ENCODE results near the gene CTNNBL1.
"Not testable (repeated sequence)": the region's sequence is repeated elsewhere in the genome, so short reads cannot be mapped to it uniquely, and the experiment has no call there.

Gene CTNNBL1

GRCh38 chr20:37711001-37711400 is 17.2 kb downstream of the CTNNBL1 start:
- Mint-ChIP-seq H3K36me3 (peaks cover 24% of the 10 kb centered on the region), H3K4me3 (no peak overlapping the region), H3K9me3 (no peaks in the 10 kb centered on the region), H3K27me3 (no peaks in the 10 kb centered on the region), H3K27ac (no peak overlapping the region), H3K4me1 (peaks cover 32% of the 10 kb centered on the region)
- DNase-seq (ENCODE audit: low spot score in 2 of 2) (no peak), ATAC-seq (ENCODE audit: low read depth) (no peak)

- H3K27me3 Mint-ChIP-seq, result no peaks in the 10 kb centered on the region
- peaks cover 27% of the 10 kb centered on the region for H3K36me3 Mint-ChIP-seq
- H3K27ac Mint-ChIP-seq, result no peak overlapping the region
- H3K4me1 Mint-ChIP-seq, result peaks cover 31% of the 10 kb centered on the region
- no peak overlapping the region for H3K4me3 Mint-ChIP-seq
- DNase-seq (ENCODE audit: low spot score in 2 of 2), result no peak
- ATAC-seq (ENCODE audit: low read depth), result no peak
- H3K9me3 Mint-ChIP-seq, result no peaks in the 10 kb centered on the region
Observed at GRCh38 chr20:37711994-37712964, 18.4 kb downstream of the CTNNBL1 start.

- H3K27ac Mint-ChIP-seq, result no peak overlapping the region
- H3K4me3 Mint-ChIP-seq, result no peak overlapping the region
- H3K4me1 Mint-ChIP-seq, result peaks cover 25% of the 10 kb centered on the region
- no peaks in the 10 kb centered on the region for H3K27me3 Mint-ChIP-seq
- H3K36me3 Mint-ChIP-seq, result peaks cover 22% of the 10 kb centered on the region
- no peaks in the 10 kb centered on the region for H3K9me3 Mint-ChIP-seq
- DNase-seq (ENCODE audit: low spot score in 2 of 2) (no peak), ATAC-seq (ENCODE audit: low read depth) (no peak)
Observed at GRCh38 chr20:37713396-37713795, 19.6 kb downstream of the CTNNBL1 start.

GRCh38 chr20:37714978-37715672 is 21.3 kb downstream of the CTNNBL1 start:
- DNase-seq (ENCODE audit: low spot score in 2 of 2) (no peak), ATAC-seq (ENCODE audit: low read depth) (no peak)
- Mint-ChIP-seq H3K27ac (no peak overlapping the region), H3K27me3 (no peaks in the 10 kb centered on the region), H3K36me3 (peaks cover 18% of the 10 kb centered on the region), H3K9me3 (no peaks in the 10 kb centered on the region), H3K4me1 (peaks cover 21% of the 10 kb centered on the region), H3K4me3 (no peak overlapping the region)

GRCh38 chr20:37721751-37722150 is 27.9 kb downstream of the CTNNBL1 start:
- Mint-ChIP-seq H3K36me3 (peaks cover 20% of the 10 kb centered on the region), H3K27me3 (no peaks in the 10 kb centered on the region), H3K27ac (no peak overlapping the region), H3K4me3 (no peak overlapping the region), H3K9me3 (peaks cover 6% of the 10 kb centered on the region), H3K4me1 (peaks cover 7% of the 10 kb centered on the region)
- DNase-seq (ENCODE audit: low spot score in 2 of 2), result no peak
- ATAC-seq (ENCODE audit: low read depth), result no peak

DNA sequence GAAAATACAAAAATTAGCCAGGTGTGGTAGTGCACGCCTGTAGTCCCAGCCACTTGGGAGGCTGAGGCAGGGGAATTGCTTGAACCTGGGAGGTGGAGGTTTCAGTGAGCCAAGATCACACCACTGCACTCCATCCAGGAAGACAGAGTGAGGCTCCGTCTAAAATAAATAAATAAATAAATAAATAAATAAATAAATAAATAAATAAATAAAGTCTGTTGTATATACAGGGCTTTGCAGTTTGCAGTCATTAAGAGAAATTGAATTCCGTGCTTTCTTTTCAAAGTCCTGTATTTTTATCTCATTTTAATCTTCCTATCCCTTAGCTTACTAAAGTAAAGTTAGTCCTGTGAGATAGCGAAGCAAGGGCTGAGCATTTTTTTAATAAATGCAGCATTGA is 28.5 kb downstream of the CTNNBL1 start:
- H3K4me1 Mint-ChIP-seq; H3K9me3 Mint-ChIP-seq; H3K4me3 Mint-ChIP-seq; DNase-seq (ENCODE audit: low spot score in 2 of 2); H3K27ac Mint-ChIP-seq; ATAC-seq (ENCODE audit: low read depth); H3K27me3 Mint-ChIP-seq: not testable (repeated sequence)
- peaks cover 17% of the 10 kb centered on the region for H3K36me3 Mint-ChIP-seq

DNA sequence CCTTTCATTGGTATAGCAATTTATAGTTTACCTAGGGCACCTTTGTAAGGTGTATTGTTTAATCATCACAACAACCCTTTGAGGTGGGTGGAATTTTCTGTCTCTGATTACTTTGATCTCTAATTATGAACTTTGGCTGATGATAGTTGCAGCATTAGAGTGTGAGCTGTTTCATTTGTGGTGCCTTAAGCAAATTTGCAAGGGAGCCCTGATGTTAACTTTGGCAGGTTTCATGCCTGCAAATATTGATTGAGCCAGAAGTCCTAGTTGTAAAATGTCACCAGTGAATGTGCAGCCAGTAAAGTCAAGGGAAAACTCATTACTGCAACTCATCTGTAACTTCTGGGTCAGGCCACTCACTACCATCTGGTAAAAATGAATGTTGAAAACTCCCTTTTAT is 29.8 kb downstream of the CTNNBL1 start:
- Mint-ChIP-seq H3K9me3 (peaks cover 6% of the 10 kb centered on the region), H3K4me3 (no peak overlapping the region), H3K27ac (no peak overlapping the region), H3K4me1 (peaks cover 14% of the 10 kb centered on the region), H3K36me3 (peaks cover 20% of the 10 kb centered on the region), H3K27me3 (no peaks in the 10 kb centered on the region)
- ATAC-seq (ENCODE audit: low read depth) (no peak), DNase-seq (ENCODE audit: low spot score in 2 of 2) (no peak)

DNA sequence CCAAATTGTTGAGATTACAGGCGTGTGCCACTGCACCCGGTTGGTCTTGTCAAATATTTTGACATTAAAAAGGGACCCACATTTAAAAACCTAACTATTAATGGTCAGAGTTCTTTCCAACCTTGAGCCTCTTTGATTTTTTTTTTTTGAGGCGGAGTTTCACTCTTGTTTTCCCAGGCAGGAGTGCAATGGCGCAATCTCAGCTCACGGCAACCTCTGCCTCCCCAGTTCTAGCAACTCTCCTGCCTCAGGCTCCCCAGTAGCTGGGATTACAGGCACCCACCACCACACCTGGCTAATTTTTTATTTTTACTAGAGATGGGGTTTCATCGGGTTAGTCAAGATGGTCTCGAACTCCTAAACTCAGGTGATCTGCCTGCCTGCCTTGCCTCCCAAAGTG is 31.3 kb downstream of the CTNNBL1 start:
- H3K4me3 Mint-ChIP-seq, result no peak overlapping the region
- no peak overlapping the region for H3K27ac Mint-ChIP-seq
- peaks cover 12% of the 10 kb centered on the region for H3K4me1 Mint-ChIP-seq
- H3K9me3 Mint-ChIP-seq, result peaks cover 6% of the 10 kb centered on the region
- peaks cover 20% of the 10 kb centered on the region for H3K36me3 Mint-ChIP-seq
- ATAC-seq (ENCODE audit: low read depth) (no peak), DNase-seq (ENCODE audit: low spot score in 2 of 2) (no peak)
- H3K27me3 Mint-ChIP-seq, result no peaks in the 10 kb centered on the region

DNA sequence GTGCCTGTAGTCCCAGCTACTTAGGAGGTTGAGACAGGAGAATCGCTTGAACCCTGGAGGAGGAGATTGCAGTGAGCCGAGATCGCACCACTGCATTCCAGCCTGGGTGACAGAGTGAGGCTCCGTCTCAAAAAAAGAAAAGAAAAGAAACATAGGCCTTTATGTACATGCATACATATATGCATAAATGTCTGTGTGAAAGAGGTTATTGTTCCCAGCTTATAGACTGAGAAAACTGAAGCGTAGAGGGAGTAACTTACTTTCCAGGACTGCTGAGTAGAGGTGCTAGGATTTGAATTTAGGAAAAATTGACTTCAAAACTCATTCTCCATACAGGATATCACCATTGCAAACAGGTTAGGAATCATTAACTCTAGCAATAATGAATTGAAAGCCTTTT is 32.0 kb downstream of the CTNNBL1 start:
- Mint-ChIP-seq H3K36me3 (peaks cover 18% of the 10 kb centered on the region), H3K27me3 (no peaks in the 10 kb centered on the region), H3K4me1 (peaks cover 12% of the 10 kb centered on the region), H3K27ac (no peak overlapping the region), H3K9me3 (peaks cover 6% of the 10 kb centered on the region), H3K4me3 (no peak overlapping the region)
- ATAC-seq (ENCODE audit: low read depth) (no peak), DNase-seq (ENCODE audit: low spot score in 2 of 2) (no peak)

DNA sequence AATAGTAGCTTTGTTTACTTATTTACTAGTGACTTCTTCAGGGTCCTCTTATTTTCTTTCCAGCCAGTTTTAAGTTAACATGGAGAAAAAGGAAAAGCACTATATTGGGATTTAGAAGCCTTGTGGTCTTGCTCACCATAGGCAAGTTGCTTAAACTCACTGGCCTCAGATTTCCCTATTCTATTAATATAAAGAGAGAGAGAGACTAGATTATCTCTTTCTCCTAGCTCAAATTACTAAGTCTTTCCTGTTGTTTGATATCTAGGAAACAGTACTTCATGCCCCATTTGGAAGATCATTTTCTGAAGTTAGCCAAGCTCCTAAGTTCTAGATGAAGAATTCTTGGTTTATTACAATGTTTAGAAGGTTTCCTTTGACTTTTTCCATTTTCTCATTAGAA is 32.5 kb downstream of the CTNNBL1 start:
- Mint-ChIP-seq H3K9me3 (peaks cover 5% of the 10 kb centered on the region), H3K27me3 (no peaks in the 10 kb centered on the region), H3K4me1 (peaks cover 12% of the 10 kb centered on the region), H3K27ac (no peak overlapping the region), H3K4me3 (no peak overlapping the region), H3K36me3 (peaks cover 14% of the 10 kb centered on the region)
- DNase-seq (ENCODE audit: low spot score in 2 of 2) (no peak), ATAC-seq (ENCODE audit: low read depth) (no peak)

- ATAC-seq (ENCODE audit: low read depth) (no peak), DNase-seq (ENCODE audit: low spot score in 2 of 2) (no peak)
- Mint-ChIP-seq H3K27ac (no peak overlapping the region), H3K36me3 (peaks cover 12% of the 10 kb centered on the region), H3K9me3 (no peaks in the 10 kb centered on the region), H3K4me3 (no peak overlapping the region), H3K4me1 (peaks cover 14% of the 10 kb centered on the region), H3K27me3 (no peaks in the 10 kb centered on the region)
Observed at GRCh38 chr20:37726971-37727956, 33.4 kb downstream of the CTNNBL1 start.

DNA sequence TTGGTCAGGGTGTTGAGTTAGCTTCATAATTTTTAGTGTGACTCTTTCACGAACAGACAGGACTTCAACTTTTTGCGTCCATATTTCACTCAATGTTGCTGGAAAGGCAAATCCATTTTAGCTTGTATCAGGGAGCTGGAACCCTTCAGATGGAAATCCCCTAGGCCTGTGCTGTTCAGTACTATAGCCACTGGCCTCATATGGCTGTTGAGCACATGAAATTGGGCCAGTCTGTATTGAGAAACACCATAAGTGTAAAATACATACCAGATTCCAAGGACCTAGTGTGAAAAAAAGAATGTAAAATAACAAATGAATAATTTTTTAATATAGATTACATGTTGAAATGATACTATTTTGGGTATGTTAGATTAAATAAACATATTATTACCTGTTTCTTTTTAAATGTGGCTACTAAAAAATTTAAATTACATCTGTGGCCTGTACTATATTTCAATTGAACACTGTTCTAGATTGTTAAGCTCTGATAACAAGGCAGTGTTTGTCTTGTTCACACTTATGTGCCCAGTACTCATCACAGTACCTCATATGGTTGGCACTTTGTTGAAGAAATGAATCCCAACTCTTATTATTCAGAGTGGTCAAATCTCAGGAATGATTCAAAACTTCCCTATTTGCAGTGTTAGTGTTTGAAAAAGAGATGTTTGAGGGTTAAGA is 34.3 kb downstream of the CTNNBL1 start:
- Mint-ChIP-seq H3K36me3 (peaks cover 18% of the 10 kb centered on the region), H3K4me3 (no peak overlapping the region), H3K27me3 (no peaks in the 10 kb centered on the region), H3K9me3 (no peaks in the 10 kb centered on the region), H3K4me1 (peaks cover 14% of the 10 kb centered on the region), H3K27ac (no peak overlapping the region)
- DNase-seq (ENCODE audit: low spot score in 2 of 2) (no peak), ATAC-seq (ENCODE audit: low read depth) (no peak)

- ATAC-seq (ENCODE audit: low read depth), result no peak
- Mint-ChIP-seq H3K27ac (no peak overlapping the region), H3K4me3 (no peak overlapping the region)
Observed at GRCh38 chr20:37728635-37728983, 34.8 kb downstream of the CTNNBL1 start.

More at GRCh38 chr20:37728635-37728983, 34.8 kb downstream of the CTNNBL1 start:
- peaks cover 21% of the 10 kb centered on the region for H3K36me3 Mint-ChIP-seq
- peaks cover 16% of the 10 kb centered on the region for H3K4me1 Mint-ChIP-seq
- no peaks in the 10 kb centered on the region for H3K27me3 Mint-ChIP-seq
- DNase-seq (ENCODE audit: low spot score in 2 of 2), result no peak
- no peaks in the 10 kb centered on the region for H3K9me3 Mint-ChIP-seq
